HG03571 (cell line): Measurements from ENCODE around the gene LNX1.
"Not testable (repeated sequence)": the region's sequence is repeated elsewhere in the genome, so short reads cannot be mapped to it uniquely, and the experiment has no call there.

Source experiments
- ATAC-seq: cut with Tn5 transposase; IDR thresholded peaks from one replicate; pipeline ENCODE4 v1.9.1; 2021; ENCODE audit not compliant: unreplicated experiment

The LNX1 gene

GRCh38 chr4:53476232-53477037 lies 114.9 kb downstream of the LNX1 start:
- no peak for ATAC-seq

GRCh38 chr4:53466576-53466975 lies 124.7 kb downstream of the LNX1 start:
- ATAC-seq, result not testable (repeated sequence)

GRCh38 chr4:53465891-53466290 lies 125.4 kb downstream of the LNX1 start:
- no peak for ATAC-seq

GRCh38 chr4:53465281-53465680 lies 126.0 kb downstream of the LNX1 start:
- no peak for ATAC-seq

- ATAC-seq, result no peak
Observed at GRCh38 chr4:53463340-53463739, 127.9 kb downstream of the LNX1 start.

GRCh38 chr4:53461244-53461643 lies 130.0 kb downstream of the LNX1 start:
- ATAC-seq, result no peak

GRCh38 chr4:53459548-53459947 lies 131.7 kb downstream of the LNX1 start:
- ATAC-seq, result no peak

- no peak for ATAC-seq
Observed at GRCh38 chr4:53456178-53456577, 135.1 kb downstream of the LNX1 start.

GRCh38 chr4:53455766-53456165 lies 135.5 kb downstream of the LNX1 start:
- ATAC-seq, result no peak

- ATAC-seq, result no peak
Observed at GRCh38 chr4:53453385-53453784, 137.9 kb downstream of the LNX1 start.

- no peak for ATAC-seq
Observed at GRCh38 chr4:53450773-53451172, 140.5 kb downstream of the LNX1 start.

GRCh38 chr4:53444954-53445353 lies 146.3 kb downstream of the LNX1 start:
- ATAC-seq, result no peak

- ATAC-seq, result no peak
Observed at GRCh38 chr4:53441564-53441963, 149.7 kb downstream of the LNX1 start.

- no peak for ATAC-seq
Observed at GRCh38 chr4:53436251-53436650, 155.0 kb downstream of the LNX1 start.

- peak; percentile 66 for ATAC-seq
Observed at GRCh38 chr4:53432528-53433424, 158.5 kb downstream of the LNX1 start.

GRCh38 chr4:53431052-53431451 lies 160.2 kb downstream of the LNX1 start:
- ATAC-seq, result no peak

- no peak for ATAC-seq
Observed at GRCh38 chr4:53427366-53427765, 163.9 kb downstream of the LNX1 start.

- ATAC-seq, result no peak
Observed at GRCh38 chr4:53424280-53424679, 167.0 kb downstream of the LNX1 start.

GRCh38 chr4:53422367-53422766 lies 168.9 kb downstream of the LNX1 start:
- no peak for ATAC-seq

GRCh38 chr4:53421791-53422190 lies 169.5 kb downstream of the LNX1 start:
- no peak for ATAC-seq

- no peak for ATAC-seq
Observed at GRCh38 chr4:53419208-53419607, 172.1 kb downstream of the LNX1 start.

- not testable (repeated sequence) for ATAC-seq
Observed at GRCh38 chr4:53409479-53409878, 181.8 kb downstream of the LNX1 start.
